WTC11 (cell line): Measurements from ENCODE around the gene GPC6. TPM values are rescaled to one million over a fixed set of nuclear protein-coding genes. Genes with fewer than 3 reads are reported as not detected.

Source experiments
- ATAC-seq: fragments of 200-7000 bp; cut with Tn5 transposase; 2 replicates; pipeline ENCODE4 v1.10.0; 2021; ENCODE audit warnings: mild to moderate bottlenecking, moderate library complexity
- CTCF ChIA-PET: fragments of 300-600 bp; sonication (Branson Sonifier 250); formaldehyde crosslinking; loops from one replicate; lab custom pipeline; 2021; ENCODE audit warnings: antibody characterized with exemption; lab: Charles Lee
- POLR2A ChIA-PET: fragments of 350-600 bp; sonication (Branson Sonifier 250); formaldehyde crosslinking; loops from one replicate; lab custom pipeline; 2021; ENCODE audit warnings: antibody characterized with exemption; lab: Charles Lee
- DNase-seq: peaks from one replicate; pipeline ENCODE4 v3.0.0; 2021; ENCODE audit warnings: low spot score
- H3K27ac Mint-ChIP-seq: 2 replicates; pipeline ENCODE4 v1.8.0; 2021; ENCODE audit warnings: mixed read lengths
- H3K27me3 Mint-ChIP-seq: 2 replicates; pipeline ENCODE4 v1.8.0; 2021; ENCODE audit warnings: low read depth, mild to moderate bottlenecking, moderate library complexity, mixed read lengths
- H3K36me3 Mint-ChIP-seq: 2 replicates; pipeline ENCODE4 v1.8.0; 2021; ENCODE audit warnings: mixed read lengths
- H3K4me1 Mint-ChIP-seq: 2 replicates; pipeline ENCODE4 v1.8.0; 2022; ENCODE audit warnings: mixed read lengths
- H3K4me3 Mint-ChIP-seq: 2 replicates; pipeline ENCODE4 v1.8.0; 2021; ENCODE audit warnings: mild to moderate bottlenecking, moderate library complexity, mixed read lengths
- H3K9me3 Mint-ChIP-seq: 2 replicates; pipeline ENCODE4 v1.8.0; 2021; ENCODE audit warnings: mixed read lengths
- ATF1 ChIP-seq: sonication (generic); formaldehyde crosslinking; IDR thresholded peaks from 2 replicates; pipeline ENCODE4 v1.8.1; 2023; ENCODE audit warnings: mild to moderate bottlenecking, moderate library complexity, missing genetic modification reagents
- CREB1 ChIP-seq: sonication (generic); formaldehyde crosslinking; IDR thresholded peaks from 2 replicates; pipeline ENCODE4 v1.8.0; 2023; ENCODE audit warnings: mild to moderate bottlenecking, missing genetic modification reagents
- E2F5 ChIP-seq: sonication (generic); formaldehyde crosslinking; IDR thresholded peaks from 2 replicates; pipeline ENCODE4 v1.8.1; 2022; ENCODE audit warnings: mild to moderate bottlenecking, moderate library complexity, missing genetic modification reagents
- ELF4 ChIP-seq: sonication (generic); formaldehyde crosslinking; IDR thresholded peaks from 2 replicates; pipeline ENCODE4 v1.8.1; 2022; ENCODE audit warnings: low read depth, mild to moderate bottlenecking, moderate library complexity, missing genetic modification reagents
- EMX1 ChIP-seq: fragments of 250-450 bp; sonication (Bioruptor Pico); IDR thresholded peaks from 2 replicates; pipeline ENCODE4 v1.8.0; 2021; ENCODE audit warnings: mild to moderate bottlenecking
- ERG ChIP-seq: fragments of 250-450 bp; sonication (Bioruptor Pico); IDR thresholded peaks from 2 replicates; pipeline ENCODE4 v1.8.0; 2021; ENCODE audit warnings: mild to moderate bottlenecking
- FOXJ3 ChIP-seq: sonication (generic); formaldehyde crosslinking; IDR thresholded peaks from 2 replicates; pipeline ENCODE4 v1.9.0; 2021; ENCODE audit warnings: missing genetic modification reagents, mild to moderate bottlenecking, borderline replicate concordance
- FOXP1 ChIP-seq: sonication (generic); formaldehyde crosslinking; IDR thresholded peaks from 2 replicates; pipeline ENCODE4 v1.8.0; 2022; ENCODE audit warnings: missing genetic modification reagents, mild to moderate bottlenecking, moderate library complexity, borderline replicate concordance
- GTF2I ChIP-seq: fragments of 250-450 bp; sonication (Bioruptor Pico); conservative IDR thresholded peaks from 2 replicates; pipeline ENCODE4 v1.4.0; 2021; ENCODE audit warnings: mild to moderate bottlenecking
- MAX ChIP-seq: sonication (generic); formaldehyde crosslinking; IDR thresholded peaks from 2 replicates; pipeline ENCODE4 v1.8.0; 2022; ENCODE audit warnings: mild to moderate bottlenecking, missing genetic modification reagents
- MLX ChIP-seq: sonication (generic); formaldehyde crosslinking; IDR thresholded peaks from 2 replicates; pipeline ENCODE4 v1.8.1; 2023; ENCODE audit warnings: mild to moderate bottlenecking, missing genetic modification reagents, moderate library complexity
- NR1H2 ChIP-seq: sonication (generic); formaldehyde crosslinking; IDR thresholded peaks from 2 replicates; pipeline ENCODE4 v1.9.0; 2021; ENCODE audit warnings: mild to moderate bottlenecking, moderate library complexity, missing genetic modification reagents
- PREB ChIP-seq: sonication (generic); formaldehyde crosslinking; IDR thresholded peaks from 2 replicates; pipeline ENCODE4 v1.8.1; 2022; ENCODE audit warnings: mild to moderate bottlenecking, missing genetic modification reagents, moderate library complexity, borderline replicate concordance
- SOX15 ChIP-seq: fragments of 250-450 bp; sonication (Bioruptor Pico); IDR thresholded peaks from 2 replicates; pipeline ENCODE4 v1.9.0; 2021; ENCODE audit warnings: mild to moderate bottlenecking
- SP1 ChIP-seq: sonication (generic); formaldehyde crosslinking; conservative IDR thresholded peaks from 2 replicates; pipeline ENCODE4 v1.8.1; 2022; ENCODE audit warnings: missing genetic modification reagents
- TCF7 ChIP-seq: sonication (generic); formaldehyde crosslinking; IDR thresholded peaks from 2 replicates; pipeline ENCODE4 v1.8.0; 2022; ENCODE audit warnings: mild to moderate bottlenecking, low read depth, missing genetic modification reagents, moderate library complexity
- TP53 ChIP-seq: sonication (generic); formaldehyde crosslinking; IDR thresholded peaks from 2 replicates; pipeline ENCODE4 v1.8.1; 2023; ENCODE audit warnings: mild to moderate bottlenecking, missing genetic modification reagents
- USF1 ChIP-seq: sonication (generic); formaldehyde crosslinking; IDR thresholded peaks from 2 replicates; pipeline ENCODE4 v1.8.0; 2022; ENCODE audit warnings: mild to moderate bottlenecking, missing genetic modification reagents
- ZBTB43 ChIP-seq: sonication (generic); formaldehyde crosslinking; IDR thresholded peaks from 2 replicates; pipeline ENCODE4 v1.8.1; 2023; ENCODE audit warnings: mild to moderate bottlenecking, missing genetic modification reagents
- ZMAT4 ChIP-seq: fragments of 250-450 bp; sonication (Bioruptor Pico); IDR thresholded peaks from 2 replicates; pipeline ENCODE4 v1.9.0; 2021; ENCODE audit warnings: mild to moderate bottlenecking
- ZNF121 ChIP-seq: sonication (generic); formaldehyde crosslinking; IDR thresholded peaks from 2 replicates; pipeline ENCODE4 v1.8.0; 2023; ENCODE audit warnings: missing genetic modification reagents
- ZNF232 ChIP-seq: sonication (generic); formaldehyde crosslinking; IDR thresholded peaks from 2 replicates; pipeline ENCODE4 v1.8.0; 2022; ENCODE audit warnings: mild to moderate bottlenecking, missing genetic modification reagents
- ZNF317 ChIP-seq: sonication (generic); formaldehyde crosslinking; IDR thresholded peaks from 2 replicates; pipeline ENCODE4 v1.8.1; 2023; ENCODE audit warnings: low read depth, mild to moderate bottlenecking, moderate library complexity, missing genetic modification reagents, borderline replicate concordance
- total RNA-seq: library from RNA; stranded (reverse); gene quantifications from 3 replicates; pipeline ENCODE4 v1.2.3, GENCODE V29; 2021

Gene GPC6
- total RNA-seq, 1 experiment from 2014 or later: 19.5 TPM

- no peak overlapping the region for H3K27ac Mint-ChIP-seq
- POLR2A ChIA-PET: no interaction called here
- ATAC-seq (no peak), DNase-seq (no peak)
- CTCF ChIA-PET: interaction anchor here (1.0 to 1.7 kb wide), 12 partner anchors 9 to 1118 kb away, joined by 3 to 15 read pairs (median 4); no protein-coding TSS in a partner anchor
- peaks cover 31% of the 10 kb centered on the region for H3K36me3 Mint-ChIP-seq
- H3K27me3 Mint-ChIP-seq: no peaks in the 10 kb centered on the region
- H3K4me1 Mint-ChIP-seq: peaks cover 54% of the 10 kb centered on the region
- peak overlapping the region; percentile 28; the same call in 1 of the 2 replicates for H3K4me3 Mint-ChIP-seq
- TF ChIP-seq TCF7 (CRISPR knock-in tag) (no peak), SP1 (no peak), ZNF121 (no peak), GTF2I (CRISPR knock-in tag) (no peak), ELF4 (CRISPR knock-in tag) (no peak), FOXJ3 (CRISPR knock-in tag) (no peak), TP53 (CRISPR knock-in tag) (no peak), NR1H2 (CRISPR knock-in tag) (no peak), EMX1 (no peak), ZBTB43 (CRISPR knock-in tag) (no peak), ZNF317 (CRISPR knock-in tag) (no peak), ERG (no peak), FOXP1 (no peak), MLX (no peak), MAX (CRISPR knock-in tag) (no peak)
- peaks cover 29% of the 10 kb centered on the region for H3K9me3 Mint-ChIP-seq
Measured at GRCh38 chr13:93234459-93234858, 7.9 kb downstream of the GPC6 start.

- POLR2A ChIA-PET: interaction anchor here (0.6 kb wide), 1 partner anchor 13 kb away, joined by 4 read pairs; no protein-coding TSS in a partner anchor
- ATAC-seq (no peak), DNase-seq (no peak)
- CTCF ChIA-PET: interaction anchor here (1.0 to 1.7 kb wide), 3 partner anchors 13 to 231 kb away, joined by 4 to 10 read pairs (median 5); no protein-coding TSS in a partner anchor
- Mint-ChIP-seq H3K9me3 (peaks cover 31% of the 10 kb centered on the region), H3K4me1 (peaks cover 44% of the 10 kb centered on the region), H3K36me3 (peaks cover 37% of the 10 kb centered on the region), H3K4me3 (no peak overlapping the region), H3K27me3 (no peaks in the 10 kb centered on the region), H3K27ac (no peak overlapping the region)
- TF ChIP-seq E2F5: no peak
- no peak for TF ChIP-seq ZMAT4 (CRISPR knock-in tag)
- no peak for TF ChIP-seq SP1
- TF ChIP-seq FOXP1: no peak
- TF ChIP-seq SOX15 (CRISPR knock-in tag): no peak
- no peak for TF ChIP-seq CREB1 (CRISPR knock-in tag)
- TF ChIP-seq ATF1: no peak
- TF ChIP-seq USF1 (CRISPR knock-in tag): no peak
- no peak for TF ChIP-seq PREB
- no peak for TF ChIP-seq ZNF232 (CRISPR knock-in tag)
Measured at GRCh38 chr13:93235258-93236015, 8.8 kb downstream of the GPC6 start.
